NCI-H345 (cell line): ENCODE data around the gene LEPROT.
"Not testable (repeated sequence)": the region's sequence is repeated elsewhere in the genome, so short reads cannot be mapped to it uniquely, and the experiment has no call there.

Experiments
- DNase-seq: peaks from one replicate; lab custom pipeline; 2025; lab: John Stamatoyannopoulos, UW

Gene LEPROT, protein sequence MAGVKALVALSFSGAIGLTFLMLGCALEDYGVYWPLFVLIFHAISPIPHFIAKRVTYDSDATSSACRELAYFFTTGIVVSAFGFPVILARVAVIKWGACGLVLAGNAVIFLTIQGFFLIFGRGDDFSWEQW

GRCh38 chr1:65420590-65421350 is at the start of gene LEPROT, which contains the start of gene LEPR:
Gene LEPROT (plus strand): TSS chr1:65420668. CDS start chr1:65420725, 57 bp downstream.
Gene LEPR (plus strand): TSS chr1:65420668. CDS start chr1:65565566, 144,898 bp downstream.
- DNase-seq = peak; percentile 99

GRCh38 chr1:65371544-65371943 is 48.9 kb upstream of the LEPROT start:
- no peak for DNase-seq

DNA sequence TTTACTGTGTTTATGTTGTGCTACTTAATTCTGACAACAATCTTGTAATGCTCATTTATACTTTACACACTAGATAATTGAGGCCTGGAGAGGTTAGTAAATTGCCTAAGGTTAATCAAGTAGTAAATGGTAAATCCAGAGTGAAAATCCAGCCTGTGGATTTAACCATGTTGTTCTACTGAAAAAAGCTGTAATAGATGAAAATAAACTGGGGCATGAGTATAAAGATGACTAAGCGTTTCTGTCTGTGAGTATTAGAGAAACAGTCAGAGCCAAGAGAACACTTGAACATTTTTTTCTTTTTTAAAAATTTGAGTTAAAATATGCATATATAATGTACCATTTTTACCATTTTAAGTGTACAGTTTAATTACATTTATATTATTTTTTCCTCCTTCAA is 47.9 kb upstream of the LEPROT start:
- DNase-seq = no peak

DNA sequence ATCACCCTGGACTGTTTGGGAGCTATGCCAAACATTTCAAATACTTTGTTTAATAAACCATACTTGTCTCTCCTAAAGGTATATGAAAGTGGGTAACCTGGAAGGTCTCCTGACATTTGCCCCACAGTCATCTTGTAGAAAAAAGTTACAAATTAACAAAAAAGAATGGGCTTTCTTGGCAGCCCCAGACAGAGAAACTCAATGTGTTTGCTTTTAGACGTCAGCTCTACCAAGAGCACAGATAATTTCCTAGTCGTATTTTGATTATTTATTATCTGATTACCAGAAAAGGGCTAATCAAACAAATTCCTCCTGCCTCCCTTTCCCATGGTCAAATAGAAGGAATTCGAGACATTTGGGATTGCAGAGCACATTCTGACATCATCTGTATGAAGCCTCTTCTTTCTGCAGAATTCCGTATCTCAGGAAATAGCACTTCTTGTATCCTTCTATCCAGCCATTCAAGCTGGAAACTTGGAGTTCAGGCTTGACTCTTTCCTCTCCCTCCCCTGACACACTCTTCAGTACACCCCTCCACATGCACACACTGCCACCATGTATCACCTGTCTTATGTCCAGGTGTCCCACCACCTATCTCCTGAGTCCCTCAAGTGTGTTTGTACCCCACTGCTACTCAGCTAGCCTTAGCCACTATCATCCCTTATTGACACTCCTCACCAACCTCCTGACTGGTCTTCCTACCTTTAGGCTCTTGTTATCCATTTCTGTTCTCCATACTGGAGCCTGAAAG is 42.8 kb upstream of the LEPROT start:
- no peak for DNase-seq

DNA sequence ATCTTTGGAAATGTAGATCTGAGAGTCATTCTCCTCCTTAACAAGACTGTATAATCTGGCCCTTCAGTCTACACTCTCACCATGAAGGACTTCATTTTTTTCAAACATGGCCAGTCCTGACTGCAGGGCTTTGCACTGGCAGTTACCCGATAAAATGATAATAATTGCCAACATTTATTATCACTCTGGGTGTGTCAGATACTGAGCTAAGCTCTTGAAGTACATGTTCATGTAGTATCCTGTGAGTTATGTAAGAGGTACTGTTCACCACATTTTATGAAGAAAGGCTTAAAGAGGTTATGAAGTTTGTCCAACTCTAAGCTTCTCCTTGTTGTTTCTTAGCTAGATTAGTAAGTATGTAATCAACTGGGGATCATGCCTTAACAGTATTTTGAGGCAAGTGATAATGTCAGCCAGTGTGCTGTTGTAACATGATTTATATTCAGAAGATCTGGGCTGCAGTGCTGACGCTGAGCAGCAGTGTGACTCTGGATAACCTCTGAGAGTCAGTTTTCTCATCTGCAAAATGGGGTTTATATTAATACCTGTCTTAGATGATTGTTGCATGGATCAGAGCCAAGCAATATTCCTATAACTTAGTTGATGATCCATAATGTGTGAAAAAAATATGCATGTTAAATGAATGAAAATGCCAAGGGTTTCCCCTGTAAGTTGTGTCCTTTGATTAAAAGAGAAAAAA is 42.1 kb upstream of the LEPROT start:
- DNase-seq = no peak

DNA sequence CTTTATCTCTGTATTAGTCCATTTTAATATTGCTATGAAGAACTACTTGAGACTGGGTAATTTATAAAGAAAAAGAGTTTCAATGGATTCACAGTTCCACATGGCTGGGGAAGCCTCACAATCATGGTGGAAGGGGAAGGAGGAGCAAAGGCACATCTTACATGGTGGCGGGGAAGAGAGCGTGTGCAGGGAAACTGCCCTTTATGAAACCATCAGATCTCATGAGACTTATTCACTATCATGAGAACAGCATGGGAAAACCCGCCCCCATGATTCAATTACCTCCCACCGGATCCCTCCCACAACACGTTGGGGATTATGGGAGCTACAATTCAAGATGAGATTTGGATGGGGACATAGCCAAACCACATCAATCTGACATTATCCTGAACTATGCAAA is 36.0 kb upstream of the LEPROT start:
- DNase-seq = not testable (repeated sequence)

GRCh38 chr1:65386439-65386838 is 34.0 kb upstream of the LEPROT start:
- no peak for DNase-seq

DNA sequence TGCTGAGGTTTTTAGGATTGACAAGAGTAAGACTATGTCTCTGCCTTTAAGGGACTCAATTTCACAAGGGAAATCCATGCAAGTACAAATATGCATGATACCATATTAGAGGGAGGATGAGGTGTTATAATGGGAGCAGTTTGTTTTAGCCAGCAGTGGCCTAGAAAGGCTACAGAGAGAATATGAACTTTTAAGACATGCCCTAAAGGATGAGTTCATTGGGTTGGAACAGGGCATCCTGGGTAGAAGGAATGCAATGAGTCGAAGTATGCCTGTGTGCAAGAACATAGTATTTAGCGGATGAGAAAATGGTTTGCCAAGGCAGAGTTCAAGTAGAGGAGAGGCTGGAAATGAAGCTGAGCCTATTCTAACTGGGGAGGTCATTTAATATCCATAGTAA is 32.6 kb upstream of the LEPROT start:
- no peak for DNase-seq

DNA sequence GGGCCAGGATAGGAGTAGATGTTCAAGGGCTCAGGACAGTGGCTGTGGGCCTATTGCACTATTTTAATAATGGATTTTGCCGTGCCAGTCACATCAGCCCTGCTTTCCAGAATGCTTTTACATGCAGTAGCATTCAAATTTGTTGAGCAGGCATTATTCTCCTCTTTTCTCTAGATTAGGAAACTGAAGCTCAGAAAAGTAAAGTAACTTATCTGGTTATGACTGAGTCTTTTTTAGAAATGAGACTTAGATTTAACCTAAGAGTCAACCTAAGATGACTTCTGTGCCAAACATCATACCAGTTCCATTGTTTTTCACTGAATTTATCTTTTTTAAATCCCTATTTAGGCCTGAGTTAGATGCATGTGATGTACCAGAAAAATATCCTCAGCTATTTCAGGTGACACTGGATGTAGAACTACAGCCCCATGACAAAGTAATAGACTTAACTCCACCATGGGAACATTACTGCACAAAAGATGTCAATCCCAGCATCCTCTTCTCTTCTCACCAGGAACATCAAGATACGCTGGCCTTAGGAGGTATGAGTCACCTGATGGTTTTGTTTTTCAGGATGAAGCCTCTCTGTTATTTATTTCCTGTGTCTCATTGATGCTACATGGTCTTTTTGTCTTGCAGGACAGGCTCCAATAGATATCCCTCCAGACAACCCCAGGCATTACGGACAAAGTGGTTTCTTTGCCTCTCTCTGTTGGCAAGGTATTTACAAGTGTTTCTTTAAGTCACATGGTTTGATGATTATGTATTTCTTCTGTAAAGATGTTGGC is 31.4 kb upstream of the LEPROT start:
- DNase-seq = no peak

DNA sequence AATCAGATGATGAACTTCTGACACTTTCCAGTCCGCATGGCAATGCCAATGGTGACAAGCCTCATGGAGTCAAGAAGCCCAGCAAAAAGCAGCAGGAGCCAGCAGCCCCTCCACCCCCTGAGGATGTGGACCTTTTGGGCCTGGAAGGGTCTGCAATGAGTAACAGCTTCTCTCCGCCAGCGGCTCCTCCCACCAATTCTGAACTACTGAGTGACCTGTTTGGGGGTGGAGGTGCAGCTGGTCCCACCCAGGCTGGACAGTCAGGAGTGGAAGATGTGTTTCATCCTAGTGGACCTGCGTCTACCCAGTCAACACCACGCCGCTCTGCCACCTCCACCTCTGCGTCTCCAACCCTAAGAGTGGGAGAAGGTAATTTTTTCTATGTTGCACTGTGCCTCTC is 28.0 kb upstream of the LEPROT start:
- DNase-seq = no peak

DNA sequence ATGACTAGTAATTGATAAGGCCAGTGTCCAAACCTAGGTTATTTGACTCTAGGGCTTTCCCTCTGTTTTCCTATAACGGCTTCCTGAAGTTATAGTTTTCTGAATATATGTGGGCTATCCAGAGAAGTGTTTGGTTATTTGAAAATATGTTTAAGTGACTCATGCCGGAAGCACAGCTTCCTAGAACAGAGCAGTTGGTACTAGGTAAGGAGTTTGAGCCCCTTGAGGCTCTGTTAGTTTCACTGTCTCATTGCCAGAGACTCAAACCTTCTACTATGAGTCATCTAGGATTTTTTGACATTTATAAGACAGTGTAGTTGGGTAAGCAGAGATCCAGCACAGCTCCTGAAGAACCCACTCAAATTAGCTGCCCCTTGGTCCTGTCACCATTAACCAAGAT is 27.1 kb upstream of the LEPROT start:
- DNase-seq = no peak

DNA sequence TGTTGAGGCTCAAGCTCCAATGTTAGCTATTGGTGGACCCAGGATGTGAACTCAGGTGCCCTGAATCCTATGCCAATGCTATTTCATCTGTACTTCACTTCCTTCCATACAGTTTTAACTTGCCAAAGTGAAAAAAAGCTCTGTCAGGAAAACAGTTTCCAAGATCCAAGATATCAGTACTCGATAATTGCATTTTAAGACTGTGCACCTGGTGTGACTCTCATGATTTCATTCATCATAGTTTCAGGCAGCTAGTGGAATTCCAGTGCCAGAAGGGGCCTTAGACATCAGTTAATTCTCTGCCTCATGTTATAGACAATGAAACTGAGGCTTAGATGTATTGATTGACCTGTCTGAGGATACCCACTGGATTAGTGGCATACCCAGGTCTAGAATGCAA is 26.5 kb upstream of the LEPROT start:
- no peak for DNase-seq

- DNase-seq = no peak
Observed at GRCh38 chr1:65395887-65396612, 24.4 kb upstream of the LEPROT start.

DNA sequence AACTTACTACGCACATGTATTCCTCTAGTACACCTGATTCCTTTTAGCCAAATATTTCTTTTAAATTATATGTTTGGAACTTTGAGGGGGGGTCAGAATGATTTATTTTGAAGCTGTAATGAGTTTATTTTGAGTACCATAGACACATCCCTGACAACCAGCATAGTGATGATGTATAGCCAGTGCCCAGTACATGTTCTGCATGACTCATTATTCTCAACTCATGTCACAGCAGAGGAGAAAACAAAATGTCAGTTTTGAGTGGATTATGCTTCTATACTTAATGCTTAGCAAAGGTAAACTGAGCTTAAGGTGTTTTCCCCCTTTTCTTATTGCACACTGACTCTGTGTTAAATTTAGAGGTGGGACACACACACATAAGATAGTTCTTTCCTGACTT is 22.4 kb upstream of the LEPROT start:
- DNase-seq = no peak

GRCh38 chr1:65399003-65399402 is 21.5 kb upstream of the LEPROT start:
- DNase-seq = no peak

- no peak for DNase-seq
Observed at GRCh38 chr1:65401612-65402011, 18.9 kb upstream of the LEPROT start.

DNA sequence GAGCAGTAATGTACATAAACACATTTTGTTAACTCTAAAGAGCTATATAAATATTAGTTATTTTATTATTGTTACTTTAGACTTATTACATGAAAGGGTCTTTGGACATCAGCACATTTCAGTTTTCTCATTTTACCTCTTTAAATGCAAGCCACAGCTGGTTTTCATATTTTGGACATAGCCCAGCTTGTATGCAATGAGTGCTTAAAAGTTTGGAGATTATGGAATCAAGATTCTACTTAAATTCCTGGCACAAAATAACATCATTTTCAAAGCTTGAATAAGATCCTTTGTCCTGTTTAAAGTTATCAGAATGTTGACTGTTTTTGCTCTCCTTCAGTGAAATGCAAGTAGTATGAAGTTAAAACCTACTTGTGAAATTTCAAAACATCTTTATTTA is 15.5 kb upstream of the LEPROT start:
- DNase-seq = no peak

DNA sequence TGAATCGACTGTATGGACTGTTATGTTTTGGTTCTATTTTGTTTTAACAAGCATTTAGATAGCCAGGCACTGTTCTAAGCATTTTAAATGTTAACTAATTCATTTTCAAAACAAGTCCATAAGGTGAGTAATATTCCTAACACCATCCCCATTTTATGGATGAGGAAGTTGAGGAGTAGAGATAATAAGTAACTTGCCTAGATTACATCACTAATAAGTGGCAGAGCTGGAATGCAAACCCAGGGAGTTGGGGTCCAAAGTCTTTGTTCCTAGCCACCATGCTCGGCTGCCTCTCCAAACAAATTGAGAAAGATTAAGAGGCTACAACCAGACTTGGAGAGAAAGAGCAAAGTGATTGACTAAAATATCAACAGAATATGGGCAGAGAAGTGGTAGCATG is 12.6 kb upstream of the LEPROT start:
- DNase-seq = no peak

GRCh38 chr1:65409314-65409713 is 11.2 kb upstream of the LEPROT start:
- DNase-seq = no peak

GRCh38 chr1:65409816-65410326 is 10.6 kb upstream of the LEPROT start:
- no peak for DNase-seq
